Testis (tissue), 2 donors: ENCODE results near the gene EXOC4.

Source experiments
- CTCF ChIP-seq, 3 experiments: fragments of 450-650 bp in 2 of 3; fragments of 200-600 bp in 1 of 3; sonication (generic) in 1 of 3; IDR thresholded peaks; one replicate each; pipeline ENCODE4 v1.5.1; 2016 to 2019; ENCODE audit warnings: antibody characterized with exemption in 3 of 3, mild to moderate bottlenecking in 2 of 3, moderate library complexity in 1 of 3
- POLR2A ChIP-seq: fragments of 450-650 bp; IDR thresholded peaks from one replicate; pipeline ENCODE4 v1.6.1; 2017; ENCODE audit warnings: antibody characterized with exemption, mild to moderate bottlenecking, moderate library complexity

GRCh38 chr7:133602291-133602690 is 349.4 kb downstream of the EXOC4 start:
- TF ChIP-seq CTCF (IDR thresholded peaks at IDR 0.05) (no peak), POLR2A (no peak)
